WTC11 (cell line): Measurements from ENCODE around the gene SH3BP5. TPM values are rescaled to one million over a fixed set of nuclear protein-coding genes. Genes with fewer than 3 reads are reported as not detected.

Experiments used
- AFF4 ChIP-seq: sonication (generic); formaldehyde crosslinking; IDR thresholded peaks from 2 replicates; pipeline ENCODE4 v1.8.1; 2023; ENCODE audit warnings: mild to moderate bottlenecking, missing genetic modification reagents, borderline replicate concordance
- JUN ChIP-seq: sonication (generic); formaldehyde crosslinking; IDR thresholded peaks from 2 replicates; pipeline ENCODE4 v1.8.0; 2023; ENCODE audit warnings: mild to moderate bottlenecking, missing genetic modification reagents
- MAX ChIP-seq: sonication (generic); formaldehyde crosslinking; IDR thresholded peaks from 2 replicates; pipeline ENCODE4 v1.8.0; 2022; ENCODE audit warnings: mild to moderate bottlenecking, missing genetic modification reagents
- SP1 ChIP-seq: sonication (generic); formaldehyde crosslinking; conservative IDR thresholded peaks from 2 replicates; pipeline ENCODE4 v1.8.1; 2022; ENCODE audit warnings: missing genetic modification reagents
- STAT6 ChIP-seq: sonication (generic); formaldehyde crosslinking; conservative IDR thresholded peaks from 2 replicates; pipeline ENCODE4 v1.8.1; 2023; ENCODE audit warnings: mild to moderate bottlenecking, low read depth, missing genetic modification reagents, moderate library complexity
- TP53 ChIP-seq: sonication (generic); formaldehyde crosslinking; IDR thresholded peaks from 2 replicates; pipeline ENCODE4 v1.8.1; 2023; ENCODE audit warnings: mild to moderate bottlenecking, missing genetic modification reagents
- ZBTB43 ChIP-seq: sonication (generic); formaldehyde crosslinking; IDR thresholded peaks from 2 replicates; pipeline ENCODE4 v1.8.1; 2023; ENCODE audit warnings: mild to moderate bottlenecking, missing genetic modification reagents
- ZNF317 ChIP-seq: sonication (generic); formaldehyde crosslinking; IDR thresholded peaks from 2 replicates; pipeline ENCODE4 v1.8.1; 2023; ENCODE audit warnings: low read depth, mild to moderate bottlenecking, moderate library complexity, missing genetic modification reagents, borderline replicate concordance
- ZNF396 ChIP-seq: fragments of 250-450 bp; sonication (Bioruptor Pico); IDR thresholded peaks from 2 replicates; pipeline ENCODE4 v1.8.0; 2021; ENCODE audit warnings: mild to moderate bottlenecking, moderate library complexity, borderline replicate concordance
- ZNF423 ChIP-seq: fragments of 250-450 bp; sonication (Bioruptor Pico); IDR thresholded peaks from 2 replicates; pipeline ENCODE4 v2.1.2; 2022; ENCODE audit warnings: mild to moderate bottlenecking, moderate library complexity
- total RNA-seq: library from RNA; stranded (reverse); gene quantifications from 3 replicates; pipeline ENCODE4 v1.2.3, GENCODE V29; 2021
- TF ChIP-seq, protein P1 (sequence below): fragments of 250-450 bp; sonication (Bioruptor Pico); IDR thresholded peaks from 2 replicates; pipeline ENCODE4 v2.1.2; 2022; ENCODE audit warnings: mild to moderate bottlenecking, moderate library complexity
- TF ChIP-seq, protein P2 (sequence below): sonication (generic); formaldehyde crosslinking; IDR thresholded peaks from 2 replicates; pipeline ENCODE4 v1.8.1; 2022; ENCODE audit warnings: missing genetic modification reagents, borderline replicate concordance
- TF ChIP-seq, protein P3 (sequence below): sonication (generic); formaldehyde crosslinking; IDR thresholded peaks from 2 replicates; pipeline ENCODE4 v1.8.1; 2023; ENCODE audit warnings: mild to moderate bottlenecking, missing genetic modification reagents, moderate library complexity
- TF ChIP-seq, protein P4 (sequence below): sonication (generic); formaldehyde crosslinking; conservative IDR thresholded peaks from 2 replicates; pipeline ENCODE4 v1.8.1; 2022; ENCODE audit warnings: mild to moderate bottlenecking, missing genetic modification reagents

The SH3BP5 gene
- total RNA-seq, 1 experiment from 2014 or later: 7.2 TPM

DNA sequence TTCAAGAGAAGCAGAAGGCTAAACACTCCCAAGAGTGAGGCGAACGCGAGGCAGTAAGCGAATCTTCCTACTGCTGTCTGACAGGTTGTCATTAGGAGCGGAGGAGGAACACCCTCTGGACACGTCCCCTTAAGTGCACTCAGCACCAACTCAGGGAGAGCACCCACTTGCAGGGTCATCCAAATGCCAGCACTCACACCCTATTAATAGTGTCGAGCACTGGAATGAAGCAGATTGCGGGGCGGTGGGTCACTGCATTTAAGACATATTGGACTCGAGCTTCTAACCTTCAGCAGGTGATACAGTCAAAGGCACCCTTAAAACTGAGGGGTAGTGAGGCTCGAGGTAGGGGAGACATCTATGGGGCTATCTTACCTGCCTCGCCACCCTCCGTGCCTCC, 28.7 kb downstream of the SH3BP5 start (continued):
- no peak for TF ChIP-seq AFF4 (CRISPR knock-in tag)
- no peak for TF ChIP-seq ZNF396
- TF ChIP-seq, protein P1, sequence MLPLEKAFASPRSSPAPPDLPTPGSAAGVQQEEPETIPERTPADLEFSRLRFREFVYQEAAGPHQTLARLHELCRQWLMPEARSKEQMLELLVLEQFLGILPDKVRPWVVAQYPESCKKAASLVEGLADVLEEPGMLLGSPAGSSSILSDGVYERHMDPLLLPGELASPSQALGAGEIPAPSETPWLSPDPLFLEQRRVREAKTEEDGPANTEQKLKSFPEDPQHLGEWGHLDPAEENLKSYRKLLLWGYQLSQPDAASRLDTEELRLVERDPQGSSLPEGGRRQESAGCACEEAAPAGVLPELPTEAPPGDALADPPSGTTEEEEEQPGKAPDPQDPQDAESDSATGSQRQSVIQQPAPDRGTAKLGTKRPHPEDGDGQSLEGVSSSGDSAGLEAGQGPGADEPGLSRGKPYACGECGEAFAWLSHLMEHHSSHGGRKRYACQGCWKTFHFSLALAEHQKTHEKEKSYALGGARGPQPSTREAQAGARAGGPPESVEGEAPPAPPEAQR (CRISPR knock-in tag): no peak
- TF ChIP-seq, protein P2, sequence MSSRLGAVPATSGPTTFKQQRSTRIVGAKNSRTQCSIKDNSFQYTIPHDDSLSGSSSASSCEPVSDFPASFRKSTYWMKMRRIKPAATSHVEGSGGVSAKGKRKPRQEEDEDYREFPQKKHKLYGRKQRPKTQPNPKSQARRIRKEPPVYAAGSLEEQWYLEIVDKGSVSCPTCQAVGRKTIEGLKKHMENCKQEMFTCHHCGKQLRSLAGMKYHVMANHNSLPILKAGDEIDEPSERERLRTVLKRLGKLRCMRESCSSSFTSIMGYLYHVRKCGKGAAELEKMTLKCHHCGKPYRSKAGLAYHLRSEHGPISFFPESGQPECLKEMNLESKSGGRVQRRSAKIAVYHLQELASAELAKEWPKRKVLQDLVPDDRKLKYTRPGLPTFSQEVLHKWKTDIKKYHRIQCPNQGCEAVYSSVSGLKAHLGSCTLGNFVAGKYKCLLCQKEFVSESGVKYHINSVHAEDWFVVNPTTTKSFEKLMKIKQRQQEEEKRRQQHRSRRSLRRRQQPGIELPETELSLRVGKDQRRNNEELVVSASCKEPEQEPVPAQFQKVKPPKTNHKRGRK (CRISPR knock-in tag): no peak
- TF ChIP-seq SP1: no peak
- no peak for TF ChIP-seq MAX (CRISPR knock-in tag)
- no peak for TF ChIP-seq ZNF317 (CRISPR knock-in tag)
- no peak for TF ChIP-seq ZNF423 (CRISPR knock-in tag)
- TF ChIP-seq, protein P3, sequence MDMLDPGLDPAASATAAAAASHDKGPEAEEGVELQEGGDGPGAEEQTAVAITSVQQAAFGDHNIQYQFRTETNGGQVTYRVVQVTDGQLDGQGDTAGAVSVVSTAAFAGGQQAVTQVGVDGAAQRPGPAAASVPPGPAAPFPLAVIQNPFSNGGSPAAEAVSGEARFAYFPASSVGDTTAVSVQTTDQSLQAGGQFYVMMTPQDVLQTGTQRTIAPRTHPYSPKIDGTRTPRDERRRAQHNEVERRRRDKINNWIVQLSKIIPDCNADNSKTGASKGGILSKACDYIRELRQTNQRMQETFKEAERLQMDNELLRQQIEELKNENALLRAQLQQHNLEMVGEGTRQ: no peak
- TF ChIP-seq, protein P4, sequence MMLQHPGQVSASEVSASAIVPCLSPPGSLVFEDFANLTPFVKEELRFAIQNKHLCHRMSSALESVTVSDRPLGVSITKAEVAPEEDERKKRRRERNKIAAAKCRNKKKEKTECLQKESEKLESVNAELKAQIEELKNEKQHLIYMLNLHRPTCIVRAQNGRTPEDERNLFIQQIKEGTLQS (CRISPR knock-in tag): no peak
- no peak for TF ChIP-seq JUN (CRISPR knock-in tag)
- no peak for TF ChIP-seq STAT6 (CRISPR knock-in tag)
- no peak for TF ChIP-seq TP53
- TF ChIP-seq ZBTB43 (CRISPR knock-in tag): no peak
- TF ChIP-seq, all 79 proteins: peak for 0
